CD4-positive, alpha-beta T cell treated with Interleukin-15 for 1 hour (primary cell): Measurements from ENCODE around the gene SLC20A1.
A peak's percentile ranks its signal among the peaks of the same experiment; 100 is the strongest.

Experiments
- DNase-seq: peaks from one replicate; pipeline ENCODE4 v3.0.0-alpha.2; 2020

SLC20A1 gene

GRCh38 chr2:112627060-112628040 lies 18.4 kb upstream of the SLC20A1 start:
- DNase-seq = peak; percentile 27

- no peak for DNase-seq
Observed at GRCh38 chr2:112629224-112629623, 16.5 kb upstream of the SLC20A1 start.

- DNase-seq = no peak
Observed at GRCh38 chr2:112629823-112630222, 15.9 kb upstream of the SLC20A1 start.

GRCh38 chr2:112630268-112630667 lies 15.5 kb upstream of the SLC20A1 start:
- DNase-seq = no peak

DNA sequence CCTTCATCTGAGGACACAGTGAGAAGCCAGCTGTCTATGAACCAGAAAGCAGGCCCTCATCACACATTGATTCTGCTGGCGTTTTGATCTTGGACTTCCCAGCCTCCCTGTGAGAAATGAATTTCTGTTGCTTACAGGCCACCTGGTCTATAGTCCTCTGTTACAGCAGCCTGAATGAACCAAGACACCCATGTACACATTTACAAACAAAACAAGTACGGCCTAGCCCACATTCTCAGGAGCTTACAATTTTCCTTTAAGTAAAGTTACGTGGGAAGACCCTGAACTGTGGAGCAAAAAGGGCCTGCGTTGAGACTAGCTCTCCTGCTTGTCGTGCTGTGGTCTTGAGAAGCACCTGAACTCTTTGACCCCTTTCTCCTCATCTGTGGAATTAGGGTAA lies 12.0 kb upstream of the SLC20A1 start:
- no peak for DNase-seq

GRCh38 chr2:112634153-112634873 lies 11.4 kb upstream of the SLC20A1 start:
- peak; percentile 35 for DNase-seq

- DNase-seq = no peak
Observed at GRCh38 chr2:112634874-112635157, 10.9 kb upstream of the SLC20A1 start.

DNA sequence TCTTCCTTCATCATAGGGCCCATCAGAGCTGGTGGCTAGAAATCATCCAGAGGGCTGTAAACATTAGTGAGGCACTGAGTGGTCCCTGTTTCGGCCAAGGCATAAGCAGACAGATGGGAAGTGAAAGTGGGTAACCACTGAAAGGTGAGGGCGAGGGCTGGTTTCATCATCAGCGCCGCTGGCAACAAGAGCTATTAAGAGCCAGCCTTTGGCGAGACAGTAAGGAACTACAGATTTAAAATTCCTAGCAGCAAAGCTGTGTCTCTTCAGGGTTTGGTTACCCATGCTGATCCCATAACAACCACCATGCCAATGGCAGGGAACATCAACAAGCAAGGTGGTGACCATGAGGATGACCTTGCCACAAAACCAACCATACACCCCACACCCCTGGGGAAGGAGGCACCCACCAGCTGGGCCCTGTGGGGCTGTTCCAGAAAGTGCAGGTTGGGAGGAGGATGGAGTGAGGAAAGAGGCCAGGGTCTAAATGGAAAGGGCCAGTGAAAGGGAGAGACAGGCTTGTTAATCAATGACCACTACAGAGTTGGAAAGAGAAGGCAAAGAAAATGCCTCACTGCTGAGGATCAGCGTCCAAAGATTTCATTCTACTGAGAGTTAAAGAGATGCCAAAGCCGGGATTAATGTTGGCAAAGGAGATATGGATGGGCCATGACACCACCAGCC lies 9.0 kb upstream of the SLC20A1 start:
- DNase-seq = no peak

- DNase-seq = no peak
Observed at GRCh38 chr2:112637289-112637660, 8.5 kb upstream of the SLC20A1 start.

DNA sequence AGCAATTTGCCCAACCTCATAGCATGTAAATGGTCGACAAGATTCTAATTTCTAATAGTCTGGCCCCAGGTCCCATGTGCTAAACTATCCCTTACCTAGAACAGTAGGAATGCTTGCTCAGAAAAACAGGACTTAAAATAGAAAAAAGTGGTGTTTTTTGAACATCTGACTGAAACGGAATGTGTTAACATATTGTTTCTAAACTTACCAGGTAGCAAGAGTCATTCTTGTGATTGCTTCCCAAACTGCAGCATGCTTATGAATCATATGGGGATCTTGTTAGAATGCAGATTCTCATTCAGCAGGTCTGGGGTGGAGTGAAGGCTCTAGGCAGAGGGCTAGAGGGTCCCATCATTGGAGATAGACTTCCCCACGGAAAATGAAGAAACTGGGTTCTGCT lies 5.8 kb upstream of the SLC20A1 start:
- DNase-seq = no peak

DNA sequence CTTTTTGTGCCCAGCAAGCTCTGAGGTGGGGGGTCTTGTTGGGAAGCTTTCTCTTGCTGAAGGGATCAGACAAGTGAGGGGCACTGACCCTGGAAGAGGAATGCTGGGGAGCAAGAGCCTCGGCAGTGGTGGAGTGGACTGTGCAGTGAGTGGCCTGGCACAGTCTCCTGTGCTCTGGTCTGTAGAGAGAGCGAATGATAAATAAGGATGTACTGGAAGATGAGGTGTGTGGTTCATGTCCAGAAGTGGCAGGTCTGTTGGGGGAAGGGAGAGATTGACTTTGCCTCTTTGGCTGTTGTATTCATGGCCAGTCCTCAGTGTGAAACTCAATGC lies 5.3 kb upstream of the SLC20A1 start:
- DNase-seq = no peak

- DNase-seq = no peak
Observed at GRCh38 chr2:112640800-112641675, 4.7 kb upstream of the SLC20A1 start.

DNA sequence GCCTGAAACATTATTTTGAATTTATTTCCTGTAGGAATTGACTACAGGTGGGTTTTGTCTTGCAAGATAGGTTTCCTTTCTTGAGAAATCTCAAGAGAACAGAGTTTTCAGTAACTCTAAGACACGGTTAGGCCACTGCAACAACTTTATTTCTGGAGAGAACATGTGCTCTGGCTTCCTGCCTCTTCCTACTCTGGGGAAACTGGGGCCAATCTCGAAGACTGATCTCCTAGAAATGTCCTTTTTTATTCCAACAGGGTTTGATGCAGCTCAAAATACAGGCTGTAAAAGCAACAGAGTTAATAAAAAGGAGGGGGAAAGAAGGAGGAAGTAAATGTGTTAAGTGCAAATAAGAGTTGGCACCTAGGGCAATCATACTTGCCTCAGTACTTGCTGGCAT lies 4.0 kb upstream of the SLC20A1 start:
- no peak for DNase-seq

DNA sequence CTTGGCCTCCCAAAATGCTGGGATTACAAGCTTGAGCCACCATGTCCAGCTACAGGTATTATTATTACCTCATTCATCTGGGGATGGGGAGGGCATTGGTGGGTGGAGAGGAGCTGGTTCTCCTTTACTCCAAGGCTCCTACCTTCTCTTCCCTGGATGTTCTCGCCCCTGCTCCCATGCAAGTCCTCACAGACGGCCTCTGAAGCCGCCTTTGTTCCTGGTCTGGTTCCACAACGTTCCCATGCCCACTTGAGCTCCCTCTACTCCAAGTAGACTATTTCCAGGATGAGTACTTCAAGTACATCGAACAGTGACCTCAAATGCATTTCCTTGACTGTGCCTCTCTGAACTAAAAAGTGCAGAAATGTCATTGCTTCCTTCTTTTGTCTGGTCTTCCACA lies 3.2 kb upstream of the SLC20A1 start:
- DNase-seq = no peak

GRCh38 chr2:112642966-112643365 lies 2.8 kb upstream of the SLC20A1 start:
- no peak for DNase-seq

DNA sequence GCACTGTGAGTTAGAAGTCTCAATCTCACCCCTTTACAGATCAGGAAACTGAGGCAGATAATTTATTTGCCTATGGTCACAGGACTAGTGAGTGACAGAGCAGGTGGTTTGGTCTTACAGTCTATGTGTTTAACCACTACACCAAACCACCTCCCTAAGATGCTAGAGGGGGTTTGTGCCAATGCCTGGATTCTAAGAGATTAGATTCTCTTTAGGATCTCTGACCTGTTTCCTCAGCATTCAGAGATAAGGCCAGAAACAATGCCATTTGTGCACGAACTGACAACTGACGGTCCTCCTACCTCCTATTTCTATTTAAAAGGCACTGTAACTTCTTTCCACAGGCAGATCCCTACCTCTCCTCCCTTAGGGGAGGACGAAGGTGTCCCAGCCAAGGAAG lies 2.3 kb upstream of the SLC20A1 start:
- no peak for DNase-seq

DNA sequence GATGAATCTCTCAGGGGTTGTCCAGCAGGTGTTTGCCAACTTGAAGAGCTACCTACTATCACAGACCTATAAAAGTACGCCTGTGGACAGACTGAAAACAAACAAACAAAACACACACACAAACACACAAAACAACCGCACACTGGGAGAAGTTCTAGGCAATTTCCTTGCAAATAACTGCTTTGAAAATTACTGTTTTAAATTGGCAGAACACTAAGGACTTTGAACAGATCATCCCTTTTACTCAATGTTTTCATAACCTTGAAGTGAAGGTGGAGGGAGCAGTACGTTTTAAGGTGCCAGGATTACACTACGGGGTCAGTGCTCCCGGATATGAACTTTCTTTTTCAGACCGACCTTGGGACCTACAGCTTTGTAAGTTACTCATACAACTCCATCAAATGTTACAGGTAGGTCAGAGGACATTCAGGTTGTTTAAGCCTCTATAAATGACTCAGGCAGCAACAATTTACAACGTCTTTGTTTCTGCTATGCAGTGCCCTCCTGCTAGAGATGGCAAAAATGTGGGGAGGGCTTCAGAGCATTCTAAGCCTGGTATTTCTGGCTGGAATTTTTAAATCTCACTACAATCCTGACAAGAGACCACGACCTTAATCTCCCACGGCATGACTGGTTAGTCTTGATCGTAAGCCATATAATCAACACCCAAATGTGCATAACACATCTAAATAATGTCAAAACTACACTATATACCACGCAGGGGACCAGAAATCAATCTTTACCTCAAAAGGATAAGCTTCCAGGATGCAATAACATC lies 1.4 kb upstream of the SLC20A1 start:
- no peak for DNase-seq

GRCh38 chr2:112644933-112645309 lies 818 bp upstream of the SLC20A1 start:
- no peak for DNase-seq

DNA sequence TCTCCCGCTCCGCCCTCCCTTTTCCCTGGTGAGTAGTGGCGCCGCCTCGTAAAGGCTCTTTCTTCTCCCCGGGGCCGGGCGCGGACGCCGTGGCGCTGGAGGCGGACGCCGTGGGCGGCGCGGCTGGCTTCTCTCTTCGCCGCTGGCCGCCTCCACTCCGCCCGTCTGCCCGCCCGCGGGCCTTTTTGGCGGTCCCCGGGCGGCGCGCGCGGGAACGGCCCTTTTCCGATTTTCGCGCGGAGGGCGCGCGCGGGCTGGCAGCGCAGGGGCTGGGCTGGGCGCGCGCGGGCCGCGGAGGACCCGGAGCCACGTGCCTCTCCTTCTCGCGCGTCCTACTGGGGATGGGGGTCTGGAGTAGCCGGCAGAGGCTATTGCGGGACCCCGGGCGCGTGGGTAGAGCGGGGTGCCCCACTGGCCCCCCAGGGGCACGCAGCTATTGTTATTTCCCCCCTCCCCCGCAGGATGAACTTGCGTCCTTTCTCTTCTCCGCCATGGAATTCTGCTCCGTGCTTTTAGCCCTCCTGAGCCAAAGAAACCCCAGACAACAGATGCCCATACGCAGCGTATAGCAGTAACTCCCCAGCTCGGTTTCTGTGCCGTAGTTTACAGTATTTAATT lies 472 bp downstream of the SLC20A1 start:
- DNase-seq = peak; percentile 25

GRCh38 chr2:112646791-112647689 lies 1.3 kb downstream of the SLC20A1 start:
- DNase-seq = no peak

GRCh38 chr2:112648081-112648480 lies 2.3 kb downstream of the SLC20A1 start:
- DNase-seq = no peak
